CD4-positive, CD25-positive, alpha-beta regulatory T cell (primary cell): ENCODE measurements around the gene MYO1A. TPM values are rescaled to one million over a fixed set of nuclear protein-coding genes. Genes with fewer than 3 reads are reported as not detected.
"Not testable (repeated sequence)": the region's sequence is repeated elsewhere in the genome, so short reads cannot be mapped to it uniquely, and the experiment has no call there.

Experiments used
- ATAC-seq, 2 donors: fragments of 150-1000 bp; cut with Tn5 transposase; one replicate each; pipeline ENCODE4 v1.10.0; 2021; ENCODE audit warnings: low read depth in 2 of 2, moderate number of reproducible peaks in 2 of 2, moderate library complexity in 1 of 2
- DNase-seq, 3 donors: peaks; one replicate each; pipeline versions ENCODE4 v3.0.0 to v3.0.0-alpha.2; 2012 to 2022; ENCODE audit warnings: mixed read lengths in 1 of 3
- H3K27ac ChIP-seq: one replicate; pipeline ENCODE4 v1.7.0; 2013; ENCODE audit warnings: mild to moderate bottlenecking, low read length; ENCODE audit not compliant: insufficient read depth, poor library complexity, severe bottlenecking
- H3K27me3 ChIP-seq: one replicate; pipeline ENCODE4 v1.7.0; 2013; ENCODE audit warnings: low read length; ENCODE audit not compliant: control insufficient read depth, insufficient read depth
- H3K36me3 ChIP-seq: one replicate; pipeline ENCODE4 v1.7.0; 2013; ENCODE audit warnings: mild to moderate bottlenecking, low read length, moderate library complexity; ENCODE audit not compliant: control insufficient read depth, insufficient read depth
- H3K4me1 ChIP-seq: 2 replicates; pipeline ENCODE4 v1.7.0; 2013; ENCODE audit warnings: mild to moderate bottlenecking, low read length; ENCODE audit not compliant: insufficient read depth, control insufficient read depth, poor library complexity, severe bottlenecking
- H3K4me3 ChIP-seq: one replicate; pipeline ENCODE4 v1.7.0; 2013; ENCODE audit warnings: low read depth, mild to moderate bottlenecking, low read length, moderate library complexity
- H3K9me3 ChIP-seq, 2 experiments: 1 replicate in 1 of 2; 2 replicates in 1 of 2; pipeline ENCODE4 v1.7.0; 2013; ENCODE audit warnings: low read length in 2 of 2, mild to moderate bottlenecking in 1 of 2, moderate library complexity in 1 of 2; ENCODE audit not compliant: control insufficient read depth in 2 of 2
- H3K27ac Mint-ChIP-seq, 3 donors: one replicate each; pipeline ENCODE4 v1.8.0; 2020 to 2022; ENCODE audit warnings: mild to moderate bottlenecking in 3 of 3, mixed read lengths in 3 of 3, moderate library complexity in 2 of 3
- H3K27me3 Mint-ChIP-seq: one replicate; pipeline ENCODE4 v1.8.0; 2022; ENCODE audit warnings: mild to moderate bottlenecking, mixed read lengths
- H3K36me3 Mint-ChIP-seq: one replicate; pipeline ENCODE4 v1.8.0; 2020; ENCODE audit warnings: mixed read lengths
- H3K4me1 Mint-ChIP-seq, 4 donors: one replicate each; pipeline ENCODE4 v1.8.0; 2020 to 2022; ENCODE audit warnings: mixed read lengths in 4 of 4, mild to moderate bottlenecking in 1 of 4
- H3K4me3 Mint-ChIP-seq, 4 donors: one replicate each; pipeline ENCODE4 v1.8.0; 2020 to 2022; ENCODE audit warnings: mild to moderate bottlenecking in 4 of 4, mixed read lengths in 4 of 4, moderate library complexity in 3 of 4
- H3K9me3 Mint-ChIP-seq, 7 donors: one replicate each; pipeline ENCODE4 v1.8.0; 2020 to 2022; ENCODE audit warnings: mixed read lengths in 7 of 7, mild to moderate bottlenecking in 3 of 7, moderate library complexity in 2 of 7
- polyA plus RNA-seq, 4 donors: library from polyadenylated mRNA; unstranded; fragments of 300-500 nt; fragmentation: Illumina TruSeq; gene quantifications; one replicate each; pipeline ENCODE4 v1.2.3, GENCODE V29; 2021
- total RNA-seq: library from RNA; stranded (reverse); gene quantifications from one replicate; pipeline ENCODE4 v1.2.3, GENCODE V29; 2022

MYO1A gene
- total and polyA plus RNA-seq, 5 donors from 2014 or later = 0.32 to 0.38 TPM; not detected in 3

- Histone ChIP-seq H3K27ac (no peak overlapping the region), H3K36me3 (no peaks in the 10 kb centered on the region), H3K27me3 (no peaks in the 10 kb centered on the region), H3K9me3 (no peaks in the 10 kb centered on the region), H3K4me3 (no peak overlapping the region), H3K4me1 (peaks cover 4% of the 10 kb centered on the region)
- Mint-ChIP-seq H3K4me1 (peaks cover 9 to 44% (median 14%) of the 10 kb centered on the region in 4 donors), H3K4me3 (no peak overlapping the region), H3K27ac (peak overlapping the region; percentile 59 to 88 (median 67)), H3K36me3 (peaks cover 3% of the 10 kb centered on the region), H3K9me3 (no peaks in the 10 kb centered on the region), H3K27me3 (no peaks in the 10 kb centered on the region)
- DNase-seq (peak in 1 of 3 donors; percentile 52), ATAC-seq (peak; percentile 32 to 37)
Measured at GRCh38 chr12:57031138-57031725, 18.7 kb downstream of the MYO1A start.

GRCh38 chr12:57029457-57029856 is 20.5 kb downstream of the MYO1A start:
- Mint-ChIP-seq H3K4me3 (no peak overlapping the region), H3K27me3 (no peaks in the 10 kb centered on the region), H3K36me3 (peaks cover 3% of the 10 kb centered on the region), H3K9me3 (no peaks in the 10 kb centered on the region), H3K4me1 (peaks cover 9 to 52% (median 14%) of the 10 kb centered on the region in 4 donors), H3K27ac (no peak overlapping the region)
- Histone ChIP-seq H3K27me3 (no peaks in the 10 kb centered on the region), H3K27ac (no peak overlapping the region), H3K4me3 (no peak overlapping the region), H3K4me1 (peaks cover 4% of the 10 kb centered on the region), H3K9me3 (no peaks in the 10 kb centered on the region), H3K36me3 (no peaks in the 10 kb centered on the region)
- ATAC-seq (no peak), DNase-seq (no peak)

GRCh38 chr12:57027805-57028153 is 22.1 kb downstream of the MYO1A start:
- H3K4me1 ChIP-seq = peaks cover 4% of the 10 kb centered on the region
- no peak overlapping the region for H3K4me3 ChIP-seq
- H3K27ac Mint-ChIP-seq = peak overlapping the region; percentile 12 to 80 (median 78)
- no peaks in the 10 kb centered on the region for H3K9me3 Mint-ChIP-seq
- no peak for DNase-seq
- no peaks in the 10 kb centered on the region for H3K27me3 ChIP-seq
- H3K4me3 Mint-ChIP-seq = peak overlapping the region in 2 of 4 donors; percentile 40 to 60
- H3K9me3 ChIP-seq = no peaks in the 10 kb centered on the region
- peaks cover 3% of the 10 kb centered on the region for H3K36me3 Mint-ChIP-seq
- peaks cover 10 to 57% (median 14%) of the 10 kb centered on the region in 4 donors for H3K4me1 Mint-ChIP-seq
- no peaks in the 10 kb centered on the region for H3K36me3 ChIP-seq
- H3K27me3 Mint-ChIP-seq = no peaks in the 10 kb centered on the region
- ATAC-seq = no peak
- H3K27ac ChIP-seq = no peak overlapping the region

- no peaks in the 10 kb centered on the region for H3K27me3 Mint-ChIP-seq
- peak overlapping the region; percentile 44 to 80 (median 78) for H3K27ac Mint-ChIP-seq
- Histone ChIP-seq H3K27ac (no peak overlapping the region), H3K9me3 (no peaks in the 10 kb centered on the region), H3K4me1 (peaks cover 4% of the 10 kb centered on the region), H3K36me3 (no peaks in the 10 kb centered on the region), H3K4me3 (no peak overlapping the region), H3K27me3 (no peaks in the 10 kb centered on the region)
- peaks cover 3% of the 10 kb centered on the region for H3K36me3 Mint-ChIP-seq
- H3K4me1 Mint-ChIP-seq = peaks cover 10 to 59% (median 14%) of the 10 kb centered on the region in 4 donors
- ATAC-seq (peak in 1 of 2 donors; percentile 32), DNase-seq (peak in 1 of 3 donors; percentile 35)
- H3K9me3 Mint-ChIP-seq = no peaks in the 10 kb centered on the region
- peak overlapping the region; percentile 6 to 60 (median 38) for H3K4me3 Mint-ChIP-seq
Measured at GRCh38 chr12:57027011-57027804, 22.7 kb downstream of the MYO1A start.

GRCh38 chr12:57025196-57025595 is 24.7 kb downstream of the MYO1A start:
- Mint-ChIP-seq H3K4me1 (peaks cover 7 to 53% (median 13%) of the 10 kb centered on the region in 4 donors), H3K27me3 (no peaks in the 10 kb centered on the region), H3K36me3 (no peaks in the 10 kb centered on the region), H3K4me3 (no peak overlapping the region), H3K9me3 (no peaks in the 10 kb centered on the region), H3K27ac (no peak overlapping the region)
- H3K4me3 ChIP-seq = no peak overlapping the region
- H3K27ac ChIP-seq = no peak overlapping the region
- DNase-seq (no peak), ATAC-seq (no peak)
- no peaks in the 10 kb centered on the region for H3K27me3 ChIP-seq
- peaks cover 10% of the 10 kb centered on the region for H3K4me1 ChIP-seq
- no peaks in the 10 kb centered on the region for H3K9me3 ChIP-seq
- H3K36me3 ChIP-seq = no peaks in the 10 kb centered on the region

GRCh38 chr12:57022324-57022723 is 27.6 kb downstream of the MYO1A start:
- H3K4me1 Mint-ChIP-seq = peaks cover 6 to 54% (median 9%) of the 10 kb centered on the region in 4 donors
- H3K27me3 Mint-ChIP-seq, H3K27ac ChIP-seq, H3K36me3 ChIP-seq, ATAC-seq, H3K36me3 Mint-ChIP-seq, H3K4me1 ChIP-seq, DNase-seq, H3K9me3 Mint-ChIP-seq, H3K9me3 ChIP-seq, H3K4me3 ChIP-seq, H3K4me3 Mint-ChIP-seq, H3K27me3 ChIP-seq: not testable (repeated sequence)
- peak overlapping the region in 1 of 3 donors; percentile 15 for H3K27ac Mint-ChIP-seq

- H3K27ac ChIP-seq = no peak overlapping the region
- H3K4me1 Mint-ChIP-seq = peaks cover 0 to 37% (median 5%) of the 10 kb centered on the region in 4 donors
- H3K4me3 Mint-ChIP-seq = peak overlapping the region in 3 of 4 donors; percentile 20 to 82 (median 46)
- H3K4me1 ChIP-seq = peaks cover 7% of the 10 kb centered on the region
- DNase-seq (peak in 1 of 3 donors; percentile 26), ATAC-seq (no peak)
- H3K27me3 ChIP-seq = peaks cover under 1% of the 10 kb centered on the region
- H3K27ac Mint-ChIP-seq = peak overlapping the region; percentile 37 to 91 (median 50)
- no peak overlapping the region for H3K4me3 ChIP-seq
- no peaks in the 10 kb centered on the region for H3K9me3 Mint-ChIP-seq
- H3K9me3 ChIP-seq = no peaks in the 10 kb centered on the region
- peaks cover 11% of the 10 kb centered on the region for H3K27me3 Mint-ChIP-seq
- H3K36me3 ChIP-seq = no peaks in the 10 kb centered on the region
- H3K36me3 Mint-ChIP-seq = no peaks in the 10 kb centered on the region
Measured at GRCh38 chr12:57019983-57020719, 29.8 kb downstream of the MYO1A start.
